Natural killer cell (primary cell): Measurements from ENCODE around the gene FMNL1. TPM values are rescaled to one million over a fixed set of nuclear protein-coding genes. Genes with fewer than 3 reads are reported as not detected.

Source experiments
- ATAC-seq, 3 donors: fragments of 150-1000 bp in 2 of 3; fragments of 200-7000 bp in 1 of 3; cut with Tn5 transposase; 1 replicate in 1 of 3; 2 replicates in 2 of 3; pipeline ENCODE4 v1.10.0; 2021; ENCODE audit warnings: mild to moderate bottlenecking in 2 of 3, moderate library complexity in 2 of 3
- DNase-seq, 2 donors: peaks; one replicate each; pipeline versions ENCODE4 v3.0.0 to v3.0.0-alpha.2; 2013 to 2021; ENCODE audit warnings: mixed read lengths in 1 of 2
- H3K27ac ChIP-seq: one replicate; pipeline ENCODE4 v1.5.1; 2013; ENCODE audit warnings: mild to moderate bottlenecking, low read length
- H3K27me3 ChIP-seq: one replicate; pipeline ENCODE4 v1.6.1; 2013; ENCODE audit warnings: low read length; ENCODE audit not compliant: control insufficient read depth, insufficient read depth
- H3K36me3 ChIP-seq: one replicate; pipeline ENCODE4 v1.6.1; 2013; ENCODE audit warnings: low read length; ENCODE audit not compliant: control insufficient read depth, insufficient read depth
- H3K4me1 ChIP-seq: one replicate; pipeline ENCODE4 v1.6.1; 2013; ENCODE audit warnings: low read length; ENCODE audit not compliant: control insufficient read depth, insufficient read depth
- H3K4me3 ChIP-seq: one replicate; pipeline ENCODE4 v1.5.1; 2013; ENCODE audit warnings: low read length
- H3K9me3 ChIP-seq: one replicate; pipeline ENCODE4 v1.6.1; 2013; ENCODE audit warnings: low read length; ENCODE audit not compliant: control insufficient read depth, insufficient read depth
- H3K27ac Mint-ChIP-seq, 2 donors: one replicate each; pipeline ENCODE4 v1.8.0; 2022; ENCODE audit warnings: mild to moderate bottlenecking in 2 of 2, mixed read lengths in 2 of 2, moderate library complexity in 1 of 2
- H3K27me3 Mint-ChIP-seq, 2 donors: one replicate each; pipeline ENCODE4 v1.8.0; 2022; ENCODE audit warnings: low read depth in 2 of 2, mixed read lengths in 2 of 2
- H3K36me3 Mint-ChIP-seq: one replicate; pipeline ENCODE4 v1.8.0; 2022; ENCODE audit warnings: mixed read lengths
- H3K4me1 Mint-ChIP-seq, 2 donors: one replicate each; pipeline ENCODE4 v1.8.0; 2022; ENCODE audit warnings: mixed read lengths in 2 of 2
- H3K4me3 Mint-ChIP-seq: one replicate; pipeline ENCODE4 v1.8.0; 2022; ENCODE audit warnings: mild to moderate bottlenecking, moderate library complexity, mixed read lengths
- H3K9me3 Mint-ChIP-seq, 2 donors: one replicate each; pipeline ENCODE4 v1.8.0; 2022; ENCODE audit warnings: mixed read lengths in 2 of 2
- CTCF ChIP-seq: fragments of 200-600 bp; IDR thresholded peaks from one replicate; pipeline ENCODE4 v1.8.0; 2022; ENCODE audit warnings: antibody characterized with exemption
- WGBS: methylation state at CpG from one replicate; pipeline ENCODE4 v1.1.7; 2013; ENCODE audit warnings: missing lambda C conversion rate; ENCODE audit not compliant: insufficient coverage; 5-methylcytosine and 5-hydroxymethylcytosine counted together
- intact Hi-C: fragments of 100-400 bp; cut with micrococcal nuclease; formaldehyde crosslinking; loops from one replicate; pipeline ENCODE4 v1.14.2; 2022
- total RNA-seq, 4 donors: library from RNA; stranded (reverse); fragments of 120-200 nt in 1 of 4; gene quantifications; one replicate each; pipeline versions ENCODE4 v1.2.3 to v1.2.4, GENCODE V29; 2013 to 2022

FMNL1 gene
- total RNA-seq, 3 donors from 2014 or later (not counting 1 experiment from before 2014, with no cell fraction given): 741 to 836 (median 752) TPM

- Mint-ChIP-seq H3K27me3 (no peaks in the 10 kb centered on the region), H3K36me3 (no peaks in the 10 kb centered on the region), H3K27ac (no peak overlapping the region), H3K9me3 (no peaks in the 10 kb centered on the region), H3K4me1 (peaks cover 19 to 43% of the 10 kb centered on the region in 2 donors), H3K4me3 (no peak overlapping the region)
- no peaks in the 10 kb centered on the region for H3K27me3 ChIP-seq
- intact Hi-C loops: no loop called here
- H3K9me3 ChIP-seq: no peaks in the 10 kb centered on the region
- DNase-seq: no peak
- 96% methylated on average over 16 of the region's 16 CpGs for WGBS
- ATAC-seq: no peak
- no peaks in the 10 kb centered on the region for H3K36me3 ChIP-seq
- peaks cover 16% of the 10 kb centered on the region for H3K4me1 ChIP-seq
- no peak for TF ChIP-seq CTCF
- H3K4me3 ChIP-seq: no peak overlapping the region
- no peak overlapping the region for H3K27ac ChIP-seq
Measured at GRCh38 chr17:45257115-45257514, 35.4 kb downstream of the FMNL1 start.

- Mint-ChIP-seq H3K27me3 (no peaks in the 10 kb centered on the region), H3K4me3 (no peak overlapping the region), H3K4me1 (peaks cover 2 to 29% of the 10 kb centered on the region in 2 donors), H3K27ac (no peak overlapping the region), H3K36me3 (no peaks in the 10 kb centered on the region), H3K9me3 (no peaks in the 10 kb centered on the region)
- Histone ChIP-seq H3K27ac (no peak overlapping the region), H3K4me1 (peaks cover 20% of the 10 kb centered on the region), H3K9me3 (no peaks in the 10 kb centered on the region), H3K27me3 (no peaks in the 10 kb centered on the region), H3K36me3 (peaks cover 6% of the 10 kb centered on the region), H3K4me3 (no peak overlapping the region)
- intact Hi-C loops: no loop called here
- DNase-seq (no peak), ATAC-seq (no peak)
- 57% methylated on average over 4 of the region's 5 CpGs for WGBS
- no peak for TF ChIP-seq CTCF
Measured at GRCh38 chr17:45258981-45259380, 37.3 kb downstream of the FMNL1 start.

- H3K27ac Mint-ChIP-seq: peak overlapping the region in 1 of 2 donors; percentile 75
- peaks cover 0 to 21% of the 10 kb centered on the region in 2 donors for H3K4me1 Mint-ChIP-seq
- TF ChIP-seq CTCF: no peak
- H3K4me3 ChIP-seq: no peak overlapping the region
- no peaks in the 10 kb centered on the region for H3K27me3 ChIP-seq
- no peaks in the 10 kb centered on the region for H3K9me3 Mint-ChIP-seq
- peaks cover 20% of the 10 kb centered on the region for H3K4me1 ChIP-seq
- intact Hi-C loops: no loop called here
- H3K27me3 Mint-ChIP-seq: no peaks in the 10 kb centered on the region
- ATAC-seq (no peak), DNase-seq (no peak)
- no peaks in the 10 kb centered on the region for H3K36me3 Mint-ChIP-seq
- WGBS: 93% methylated on average over 7 of the region's 7 CpGs
- H3K27ac ChIP-seq: no peak overlapping the region
- H3K36me3 ChIP-seq: peaks cover 18% of the 10 kb centered on the region
- no peaks in the 10 kb centered on the region for H3K9me3 ChIP-seq
- peak overlapping the region; percentile 59 for H3K4me3 Mint-ChIP-seq
Measured at GRCh38 chr17:45260204-45260783, 38.6 kb downstream of the FMNL1 start.
